GM23248 (cell line): ENCODE results near the gene RRAGB. TPM values are rescaled to one million over a fixed set of nuclear protein-coding genes. Genes with fewer than 3 reads are reported as not detected.

ENCODE experiments used
- DNase-seq: peaks from one replicate; pipeline ENCODE4 v3.0.0-alpha.2; 2015
- H2AFZ ChIP-seq: fragments of 200-600 bp; sonication (generic); 2 replicates; pipeline ENCODE4 v1.6.1; 2016; ENCODE audit warnings: antibody characterized with exemption
- H3F3A ChIP-seq: fragments of 200-600 bp; sonication (generic); 2 replicates; pipeline ENCODE4 v1.6.1; 2016; ENCODE audit warnings: mild to moderate bottlenecking, antibody characterized with exemption, mixed run types; ENCODE audit not compliant: insufficient read depth
- H3K27ac ChIP-seq: fragments of 200-600 bp; sonication (generic); 2 replicates; pipeline ENCODE4 v1.5.1; 2016; ENCODE audit warnings: mild to moderate bottlenecking
- H3K27me3 ChIP-seq: fragments of 200-600 bp; sonication (generic); replicated peaks from 2 replicates; pipeline ENCODE4 v1.6.1; 2016; ENCODE audit warnings: mild to moderate bottlenecking; ENCODE audit not compliant: insufficient read depth
- H3K36me3 ChIP-seq: fragments of 200-600 bp; sonication (generic); 2 replicates; pipeline ENCODE4 v1.6.1; 2016; ENCODE audit warnings: low read depth, mild to moderate bottlenecking
- H3K4me1 ChIP-seq: fragments of 200-600 bp; sonication (generic); 2 replicates; pipeline ENCODE4 v1.6.1; 2016; ENCODE audit warnings: mild to moderate bottlenecking; ENCODE audit not compliant: insufficient read depth
- H3K4me2 ChIP-seq: fragments of 200-600 bp; sonication (generic); one replicate; pipeline ENCODE4 v1.6.1; 2016; ENCODE audit warnings: mild to moderate bottlenecking; ENCODE audit not compliant: unreplicated experiment
- H3K4me3 ChIP-seq: fragments of 200-600 bp; sonication (generic); 2 replicates; pipeline ENCODE4 v1.5.1; 2016; ENCODE audit warnings: mild to moderate bottlenecking
- H3K79me2 ChIP-seq: fragments of 200-600 bp; sonication (generic); 2 replicates; pipeline ENCODE4 v1.6.1; 2016; ENCODE audit warnings: mild to moderate bottlenecking; ENCODE audit not compliant: insufficient read depth
- H3K9ac ChIP-seq: fragments of 200-600 bp; sonication (generic); 2 replicates; pipeline ENCODE4 v1.6.1; 2016; ENCODE audit warnings: mild to moderate bottlenecking
- H3K9me2 ChIP-seq: fragments of 200-600 bp; sonication (generic); 2 replicates; pipeline ENCODE4 v1.6.1; 2016; ENCODE audit warnings: mixed run types, mild to moderate bottlenecking, moderate library complexity; ENCODE audit not compliant: insufficient read depth
- H3K9me3 ChIP-seq: fragments of 200-600 bp; sonication (generic); one replicate; pipeline ENCODE4 v1.6.1; 2017; ENCODE audit warnings: low read depth
- H4K20me1 ChIP-seq: fragments of 200-600 bp; sonication (generic); 2 replicates; pipeline ENCODE4 v1.6.0; 2016; ENCODE audit not compliant: insufficient read depth
- EZH2 ChIP-seq: fragments of 200-600 bp; sonication (generic); IDR thresholded peaks from 2 replicates; pipeline ENCODE4 v1.6.1; 2018; ENCODE audit warnings: antibody characterized with exemption, mild to moderate bottlenecking; ENCODE audit not compliant: insufficient read depth, poor library complexity, severe bottlenecking
- EZH2phosphoT487 ChIP-seq: fragments of 200-600 bp; sonication (generic); IDR thresholded peaks from 2 replicates; pipeline ENCODE4 v1.6.1; 2018; ENCODE audit warnings: antibody characterized with exemption, moderate library complexity, mild to moderate bottlenecking, low read depth; ENCODE audit not compliant: insufficient read depth
- WGBS, 2 experiments: methylation state at CpG; one replicate each; pipeline ENCODE4 v1.1.6; 2015 to 2017; ENCODE audit warnings: low lambda C conversion rate in 2 of 2, low coverage in 1 of 2; ENCODE audit errors: missing lambda C conversion rate in 2 of 2; 5-methylcytosine and 5-hydroxymethylcytosine counted together
- in situ Hi-C: fragments of 300-500 bp; cut with MboI; formaldehyde crosslinking; loops from 2 replicates; pipeline ENCODE4 v1.15.0; 2020
- polyA plus RNA-seq: library from polyadenylated mRNA; unstranded; fragments of >200 nt; fragmentation: Nextera tagmentation; extraction: Ambion mirVana; gene quantifications from 2 replicates; pipeline ENCODE4 v1.2.1, GENCODE V29; 2016
- total RNA-seq: library from RNA; depleted of rRNA; stranded (reverse); fragments of >200 nt; shearing (Covaris generic); gene quantifications from 2 replicates; pipeline ENCODE4 v1.2.3, GENCODE V29; 2014

The RRAGB gene
- total and polyA plus RNA-seq, 2 experiments from 2014 or later = 19.0 to 21.3 TPM

- H3F3A ChIP-seq = no peaks in the 10 kb centered on the region
- no peaks in the 10 kb centered on the region for H3K9me2 ChIP-seq
- H3K4me3 ChIP-seq = no peak overlapping the region
- no peaks in the 10 kb centered on the region for H3K9me3 ChIP-seq
- H3K27me3 ChIP-seq = no peaks in the 10 kb centered on the region
- TF ChIP-seq EZH2phosphoT487 (no peak), EZH2 (no peak)
- no peaks in the 10 kb centered on the region for H3K4me1 ChIP-seq
- H3K9ac ChIP-seq = no peak overlapping the region
- no peaks in the 10 kb centered on the region for H3K79me2 ChIP-seq
- peak; percentile 63 for DNase-seq
- no peak overlapping the region for H2AFZ ChIP-seq
- H4K20me1 ChIP-seq = no peaks in the 10 kb centered on the region
- no peak overlapping the region for H3K4me2 ChIP-seq
- H3K36me3 ChIP-seq = no peaks in the 10 kb centered on the region
- no peak overlapping the region for H3K27ac ChIP-seq
- 0 to 2% methylated on average over 3 of the region's 3 CpGs for WGBS, 2 experiments
- in situ Hi-C loops = no loop called here
These were observed 6.8 kb upstream of the RRAGB start for GRCh38 chrX:55710701-55711100.

- no peaks in the 10 kb centered on the region for H3K9me3 ChIP-seq
- peaks cover 4% of the 10 kb centered on the region for H3K79me2 ChIP-seq
- no peak overlapping the region for H3K27ac ChIP-seq
- H3F3A ChIP-seq = no peaks in the 10 kb centered on the region
- TF ChIP-seq EZH2 (no peak), EZH2phosphoT487 (no peak)
- H3K9me2 ChIP-seq = no peaks in the 10 kb centered on the region
- peaks cover 3% of the 10 kb centered on the region; the same call in 1 of the 2 replicates for H3K4me1 ChIP-seq
- in situ Hi-C loops = no loop called here
- WGBS, 2 experiments = 0 to 29% methylated on average over 1 of the region's 1 CpG
- H3K9ac ChIP-seq = no peak overlapping the region
- H3K4me3 ChIP-seq = no peak overlapping the region
- no peak overlapping the region for H2AFZ ChIP-seq
- H3K36me3 ChIP-seq = no peaks in the 10 kb centered on the region
- no peaks in the 10 kb centered on the region for H4K20me1 ChIP-seq
- DNase-seq = no peak
- H3K27me3 ChIP-seq = no peaks in the 10 kb centered on the region
- H3K4me2 ChIP-seq = no peak overlapping the region
These were observed 3.9 kb upstream of the RRAGB start for GRCh38 chrX:55713631-55714030.

GRCh38 chrX:55714161-55714560 is 3.4 kb upstream of the RRAGB start:
- Histone ChIP-seq H4K20me1 (no peaks in the 10 kb centered on the region), H3K4me1 (peaks cover 8% of the 10 kb centered on the region; the same call in 1 of the 2 replicates), H3K27ac (no peak overlapping the region), H3K4me3 (no peak overlapping the region), H2AFZ (no peak overlapping the region), H3K9me3 (no peaks in the 10 kb centered on the region), H3K79me2 (peaks cover 10% of the 10 kb centered on the region), H3K9me2 (no peaks in the 10 kb centered on the region), H3F3A (no peaks in the 10 kb centered on the region), H3K4me2 (no peak overlapping the region), H3K9ac (no peak overlapping the region), H3K27me3 (no peaks in the 10 kb centered on the region), H3K36me3 (no peaks in the 10 kb centered on the region)
- in situ Hi-C loops = no loop called here
- no peak for TF ChIP-seq EZH2phosphoT487
- TF ChIP-seq EZH2 = no peak
- DNase-seq = no peak
- 54 to 58% methylated on average over 5 of the region's 5 CpGs for WGBS, 2 experiments

GRCh38 chrX:55715847-55716246 is 1.7 kb upstream of the RRAGB start:
- H3F3A ChIP-seq = no peaks in the 10 kb centered on the region
- H3K4me3 ChIP-seq = no peak overlapping the region
- no peak overlapping the region for H3K27ac ChIP-seq
- H3K79me2 ChIP-seq = peaks cover 10% of the 10 kb centered on the region
- H2AFZ ChIP-seq = no peak overlapping the region
- TF ChIP-seq EZH2phosphoT487 (no peak), EZH2 (no peak)
- H3K36me3 ChIP-seq = no peaks in the 10 kb centered on the region
- H3K9me3 ChIP-seq = no peaks in the 10 kb centered on the region
- no peak overlapping the region for H3K4me2 ChIP-seq
- in situ Hi-C loops = no loop called here
- no peaks in the 10 kb centered on the region for H4K20me1 ChIP-seq
- H3K9me2 ChIP-seq = no peaks in the 10 kb centered on the region
- no peak overlapping the region for H3K9ac ChIP-seq
- 55 to 71% methylated on average over 2 to 6 of the region's 7 CpGs for WGBS, 2 experiments
- H3K4me1 ChIP-seq = peaks cover 9% of the 10 kb centered on the region; the same call in 1 of the 2 replicates
- no peak for DNase-seq
- H3K27me3 ChIP-seq = no peaks in the 10 kb centered on the region

GRCh38 chrX:55716937-55717336 is 612 bp upstream of the RRAGB start:
- Histone ChIP-seq H3K9ac (peak overlapping the region; percentile 50; the same call in 1 of the 2 replicates), H3K4me1 (peaks cover 9% of the 10 kb centered on the region; the same call in 1 of the 2 replicates), H3K27ac (peak overlapping the region; percentile 39), H3F3A (no peaks in the 10 kb centered on the region), H3K9me2 (no peaks in the 10 kb centered on the region), H2AFZ (peak overlapping the region; percentile 99), H3K36me3 (no peaks in the 10 kb centered on the region), H3K4me2 (peak overlapping the region; percentile 85), H3K9me3 (no peaks in the 10 kb centered on the region), H4K20me1 (no peaks in the 10 kb centered on the region), H3K4me3 (peak overlapping the region; percentile 88), H3K27me3 (no peaks in the 10 kb centered on the region), H3K79me2 (peaks cover 10% of the 10 kb centered on the region)
- DNase-seq = no peak
- TF ChIP-seq EZH2phosphoT487 (no peak), EZH2 (no peak)
- 31 to 39% methylated on average over 3 of the region's 3 CpGs for WGBS, 2 experiments
- in situ Hi-C loops = no loop called here
